GM19463 (cell line): ENCODE data around the gene ANKRD6.
A peak's percentile ranks its signal among the peaks of the same experiment; 100 is the strongest.
"Not testable (repeated sequence)": the region's sequence is repeated elsewhere in the genome, so short reads cannot be mapped to it uniquely, and the experiment has no call there.

Experiments
- ATAC-seq: cut with Tn5 transposase; IDR thresholded peaks from one replicate; pipeline ENCODE4 v1.9.1; 2021; ENCODE audit warnings: mild to moderate bottlenecking, moderate library complexity; ENCODE audit not compliant: unreplicated experiment

The ANKRD6 gene

DNA sequence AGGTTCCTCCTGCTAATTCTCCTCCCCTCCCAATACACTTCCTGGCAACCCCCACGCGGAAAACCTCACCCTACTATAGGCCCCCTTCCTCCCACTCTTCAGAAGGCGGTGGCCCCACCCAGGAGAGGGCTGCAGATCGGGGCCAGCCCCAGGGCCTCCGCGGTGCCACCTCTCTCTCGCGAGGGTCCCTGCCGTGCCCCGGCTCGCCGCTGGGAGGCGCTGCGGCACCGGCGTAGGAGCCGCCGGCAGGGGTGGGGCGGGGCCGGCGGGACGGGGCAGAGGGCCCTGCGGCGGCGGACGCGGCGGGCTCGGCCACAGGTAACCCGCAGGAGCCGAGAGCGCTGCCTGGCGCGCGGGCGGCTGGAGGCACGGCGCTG is at the start of gene ANKRD6:
TSS of gene ANKRD6 (plus strand) at position 278 of the 377 bp plus-strand sequence. CDS start 133,825 bp downstream, outside the sequence.
- ATAC-seq, result peak; percentile 92

- peak; percentile 31 for ATAC-seq
Measured at GRCh38 chr6:89385156-89385667, 47.7 kb upstream of the ANKRD6 start.

- no peak for ATAC-seq
Measured at GRCh38 chr6:89385846-89386245, 47.1 kb upstream of the ANKRD6 start.

DNA sequence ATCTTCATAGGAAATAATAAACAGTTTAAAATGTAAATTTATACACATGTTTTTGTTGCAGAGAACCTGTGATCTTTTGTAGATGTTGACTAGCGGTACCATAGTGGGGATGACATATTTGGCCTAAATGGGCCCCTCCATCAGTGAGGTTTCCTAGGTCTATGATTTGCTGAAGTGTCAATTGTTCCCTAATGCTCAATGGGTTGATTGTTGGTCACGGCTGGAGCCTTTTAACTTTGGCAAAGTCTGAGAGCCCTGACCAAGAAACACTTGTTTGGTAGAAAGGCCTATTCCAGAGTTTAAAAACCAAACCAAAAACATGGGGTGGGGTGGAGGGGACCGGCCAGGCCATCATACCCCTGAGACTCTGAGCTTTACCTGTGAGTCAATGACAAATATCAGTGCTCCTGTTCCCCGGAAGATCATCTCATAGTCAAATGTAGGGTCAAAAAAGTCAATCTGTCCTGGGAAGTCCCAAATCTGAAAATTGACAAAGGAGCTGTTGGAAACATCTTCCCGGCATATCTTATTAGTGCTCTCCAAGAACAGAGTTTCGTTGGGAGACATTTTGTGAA is 45.9 kb upstream of the ANKRD6 start:
- ATAC-seq, result peak; percentile 31

GRCh38 chr6:89387516-89388201 is 45.3 kb upstream of the ANKRD6 start:
- peak; percentile 91 for ATAC-seq

- no peak for ATAC-seq
Measured at GRCh38 chr6:89388846-89389245, 44.1 kb upstream of the ANKRD6 start.

DNA sequence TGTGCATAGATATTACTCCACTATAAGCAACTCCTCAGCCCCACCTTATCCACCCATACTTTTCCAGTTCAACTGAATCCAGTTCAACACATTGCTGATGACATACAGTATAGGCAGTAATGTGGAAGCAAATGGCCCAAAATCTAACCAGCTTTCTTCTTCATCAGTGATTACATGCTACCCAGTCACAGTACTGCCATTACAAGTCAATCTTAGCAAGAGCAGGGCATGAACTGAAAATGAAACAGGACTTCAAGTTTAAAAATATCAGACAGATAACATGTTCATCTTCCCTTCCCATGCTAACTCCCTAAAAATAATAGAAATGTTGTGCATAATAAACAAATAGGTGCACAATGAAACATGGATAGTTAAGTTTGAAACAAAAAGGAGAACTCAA is 40.1 kb upstream of the ANKRD6 start:
- ATAC-seq, result no peak

DNA sequence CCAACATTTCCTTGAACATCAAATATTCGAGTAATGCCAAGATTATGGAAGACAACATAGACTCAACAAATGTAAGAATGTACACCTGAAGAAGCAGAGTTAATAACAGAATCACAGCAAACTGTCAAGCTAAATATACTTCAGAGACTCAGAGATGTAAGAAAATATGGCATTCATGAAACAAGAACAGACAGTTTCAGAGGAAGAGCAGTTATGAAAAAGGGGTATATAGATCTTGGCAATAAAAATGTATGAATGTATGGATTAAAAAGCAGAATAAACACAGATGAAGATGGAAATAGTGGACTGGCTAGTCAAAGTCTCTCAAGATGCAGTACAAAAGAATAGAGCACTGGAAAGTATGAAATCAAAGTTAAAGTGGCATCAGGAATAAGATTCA is 39.3 kb upstream of the ANKRD6 start:
- no peak for ATAC-seq

GRCh38 chr6:89397884-89398283 is 35.1 kb upstream of the ANKRD6 start:
- not testable (repeated sequence) for ATAC-seq

DNA sequence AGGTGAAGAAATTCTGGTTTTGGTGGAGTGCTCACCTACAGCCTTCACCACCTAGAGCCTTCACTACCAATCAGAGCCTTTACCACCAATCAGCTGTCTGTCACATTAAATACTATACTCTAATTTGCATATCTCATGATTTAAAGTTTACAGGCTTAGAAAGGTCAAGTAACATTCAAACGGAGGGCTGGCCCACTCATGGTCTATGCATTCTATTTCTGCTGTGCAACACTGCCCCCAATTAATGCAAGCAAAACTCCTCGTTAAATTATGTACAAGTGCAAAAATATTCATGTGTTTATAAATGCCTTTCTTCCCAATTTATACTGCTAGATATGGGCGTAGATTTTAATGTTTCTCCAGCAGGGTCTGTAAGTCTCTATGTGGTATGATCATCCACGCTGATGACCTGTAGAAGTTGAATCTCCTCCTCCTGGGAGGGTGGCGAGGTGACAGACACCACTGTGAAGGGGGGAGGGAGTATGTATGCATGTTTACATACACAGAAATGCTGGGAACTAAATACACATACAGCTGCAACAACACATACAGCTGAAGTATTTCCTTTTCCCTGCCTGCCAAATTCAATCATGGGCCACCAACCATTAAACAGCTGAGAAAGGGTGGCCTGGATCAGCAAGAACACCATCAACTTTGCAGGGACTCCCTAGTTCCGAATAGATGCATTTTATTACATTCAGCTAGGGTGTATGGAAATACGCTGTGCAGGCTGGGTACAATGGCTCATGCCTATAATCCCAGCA is 34.0 kb upstream of the ANKRD6 start:
- no peak for ATAC-seq

DNA sequence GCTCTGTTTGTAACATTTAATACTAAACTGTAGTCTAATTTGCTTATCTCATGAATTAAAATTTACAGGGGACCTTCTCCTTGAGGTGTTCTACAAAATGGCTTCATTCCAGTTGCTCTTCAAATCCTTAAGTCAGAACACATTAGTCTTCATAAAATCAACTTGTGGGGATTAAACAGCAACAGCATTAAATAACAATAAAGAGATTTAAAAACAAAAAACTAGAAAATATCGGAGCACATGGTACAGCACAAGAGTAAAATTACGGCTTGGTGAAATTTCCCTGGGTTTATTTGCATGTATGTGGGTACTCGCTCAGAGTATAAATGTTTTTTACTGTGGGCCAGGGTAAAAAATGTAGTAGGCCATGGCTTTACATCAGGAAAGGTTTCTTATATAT is 32.9 kb upstream of the ANKRD6 start:
- ATAC-seq, result no peak

DNA sequence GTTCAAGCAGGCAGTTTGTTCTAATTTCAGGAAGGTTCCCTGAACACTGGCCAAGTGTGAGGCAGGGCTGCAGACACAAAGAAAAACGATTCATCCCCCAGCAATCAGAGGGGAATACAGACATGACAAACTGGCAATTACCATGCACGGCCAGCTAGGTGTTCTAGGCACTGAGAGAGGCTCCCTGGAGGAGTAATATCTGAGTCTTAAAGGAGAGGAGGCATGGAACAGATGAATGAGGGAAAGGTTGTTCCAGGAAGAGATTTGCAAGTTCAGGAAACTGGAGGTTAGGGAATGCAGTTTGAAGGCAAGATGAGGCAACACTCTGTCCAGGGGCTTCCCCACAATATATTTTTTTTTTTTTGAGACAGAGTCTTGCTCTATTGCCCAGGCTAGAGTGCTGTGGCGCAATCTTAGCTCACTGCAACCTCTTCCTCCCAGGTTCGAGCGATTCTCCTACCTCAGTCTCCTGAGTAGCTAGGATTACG is 32.0 kb upstream of the ANKRD6 start:
- ATAC-seq, result no peak

DNA sequence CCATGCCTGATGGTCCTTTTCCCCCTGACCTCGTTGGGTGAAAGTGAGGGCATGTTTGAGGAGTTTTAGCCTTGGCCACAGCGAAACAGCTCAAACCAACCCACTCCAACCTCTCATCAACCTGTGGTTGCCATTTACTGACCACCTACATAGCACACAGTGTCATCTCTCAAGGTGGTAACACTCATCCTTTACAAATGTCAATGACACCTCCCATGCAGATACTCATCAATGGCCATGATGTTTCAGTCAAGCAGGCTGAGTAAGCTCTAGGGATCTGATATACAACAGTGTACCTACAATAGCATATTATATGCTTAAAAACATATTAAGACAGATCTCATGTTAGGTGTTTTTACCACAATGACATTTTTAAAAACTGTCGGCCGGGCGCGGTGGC is 30.2 kb upstream of the ANKRD6 start:
- ATAC-seq, result no peak

DNA sequence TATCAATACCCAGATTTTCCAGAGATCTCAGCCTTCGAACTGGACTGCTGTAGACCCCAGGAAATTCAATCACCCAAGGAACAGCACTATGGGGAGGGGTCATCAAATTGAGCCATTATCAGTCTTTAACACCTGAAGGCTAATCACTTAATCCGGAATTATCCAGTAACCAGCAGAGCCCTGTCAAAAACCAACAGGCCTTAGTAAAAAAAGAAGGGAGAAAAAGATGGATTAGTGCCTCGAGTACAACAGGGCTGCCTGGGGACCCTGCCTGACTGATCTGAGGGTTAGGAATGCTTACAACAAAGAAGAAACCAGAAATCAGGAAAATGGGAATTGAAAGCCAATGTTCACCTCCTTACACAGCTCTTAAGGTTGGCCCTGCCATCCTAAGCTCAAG is 28.4 kb upstream of the ANKRD6 start:
- no peak for ATAC-seq

- no peak for ATAC-seq
Measured at GRCh38 chr6:89406141-89406540, 26.8 kb upstream of the ANKRD6 start.

GRCh38 chr6:89409461-89410035 is 23.4 kb upstream of the ANKRD6 start:
- ATAC-seq, result no peak

GRCh38 chr6:89410231-89410761 is 22.7 kb upstream of the ANKRD6 start:
- peak; percentile 36 for ATAC-seq

- peak; percentile 2 for ATAC-seq
Measured at GRCh38 chr6:89410788-89411144, 22.2 kb upstream of the ANKRD6 start.

DNA sequence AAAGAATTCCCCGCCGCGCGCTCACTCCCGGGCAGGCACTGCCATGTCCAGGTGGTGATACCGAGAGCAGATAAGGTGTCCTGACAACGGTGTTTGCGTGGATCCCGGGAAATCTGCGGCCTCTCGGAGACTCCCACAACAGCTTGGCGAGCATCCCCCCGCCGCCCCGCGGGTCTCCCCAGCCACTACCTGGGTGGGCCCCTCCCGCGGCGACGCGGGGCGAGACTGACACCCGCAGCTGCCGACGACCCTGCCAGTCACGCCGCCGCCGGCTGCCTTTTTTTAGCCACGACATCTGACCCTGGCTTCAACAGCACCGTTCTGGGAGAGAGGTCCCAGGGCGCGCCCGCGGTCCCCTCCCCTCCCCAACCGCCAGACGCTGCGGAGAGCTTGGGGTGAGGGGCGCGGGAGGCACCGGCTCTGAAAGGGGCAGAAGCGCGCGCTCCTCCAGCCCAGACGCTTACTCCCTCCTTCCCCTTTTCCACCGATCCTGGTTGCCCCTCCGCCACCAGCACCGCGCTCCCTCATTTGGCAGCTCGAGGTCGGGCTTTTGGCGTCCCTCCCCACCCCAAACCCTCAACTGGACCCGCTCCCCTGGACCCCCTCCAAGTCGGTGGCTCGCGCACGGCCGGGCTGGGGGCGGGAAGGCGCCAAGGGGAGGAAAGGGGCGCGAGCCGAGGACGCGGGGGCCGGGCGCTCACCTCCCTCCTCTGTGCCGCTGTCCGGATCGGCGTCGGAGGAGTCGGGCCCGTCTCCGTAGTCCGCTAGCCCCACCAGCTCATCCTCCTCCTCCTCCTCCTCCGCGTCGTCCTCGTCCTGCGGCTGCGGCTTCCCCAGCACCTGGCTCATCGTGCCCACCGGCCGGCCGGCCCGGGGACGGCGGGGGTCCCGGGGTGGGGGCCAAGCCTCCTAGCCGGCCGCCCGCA is 21.5 kb upstream of the ANKRD6 start:
- peak; percentile 42 for ATAC-seq
